ENCODE data around the gene TMEM191C.
"Not testable (repeated sequence)": the region's sequence is repeated elsewhere in the genome, so short reads cannot be mapped to it uniquely, and the experiment has no call there.

Gene TMEM191C

DNA sequence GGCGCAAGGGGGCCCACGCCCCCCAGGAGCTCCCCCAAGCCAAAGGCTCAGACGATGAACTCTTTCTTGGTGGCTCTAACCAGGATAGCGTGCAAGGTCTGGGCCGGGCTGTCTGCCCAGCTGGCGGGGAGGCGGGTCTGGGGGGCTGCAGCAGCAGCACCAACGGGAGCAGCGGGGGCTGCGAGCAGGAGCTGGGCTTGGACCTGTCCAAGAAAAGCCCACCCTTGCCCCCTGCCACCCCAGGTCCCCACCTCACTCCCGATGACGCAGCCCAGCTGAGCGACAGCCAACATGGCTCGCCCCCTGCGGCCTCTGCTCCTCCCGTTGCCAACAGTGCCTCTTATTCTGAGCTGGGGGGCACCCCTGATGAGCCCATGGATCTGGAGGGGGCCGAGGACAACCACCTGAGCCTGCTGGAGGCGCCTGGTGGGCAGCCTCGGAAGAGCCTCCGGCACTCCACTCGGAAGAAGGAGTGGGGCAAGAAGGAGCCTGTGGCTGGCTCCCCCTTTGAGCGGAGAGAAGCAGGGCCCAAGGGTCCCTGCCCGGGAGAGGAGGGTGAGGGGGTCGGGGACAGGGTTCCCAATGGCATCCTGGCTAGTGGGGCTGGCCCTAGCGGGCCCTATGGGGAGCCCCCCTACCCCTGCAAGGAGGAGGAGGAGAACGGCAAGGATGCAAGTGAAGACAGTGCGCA, 21.6 kb upstream of the TMEM191C start:
- in situ Hi-C loops (cut with HindIII; ENCODE audit: low sequenced_read_pairs): no loop called here

DNA sequence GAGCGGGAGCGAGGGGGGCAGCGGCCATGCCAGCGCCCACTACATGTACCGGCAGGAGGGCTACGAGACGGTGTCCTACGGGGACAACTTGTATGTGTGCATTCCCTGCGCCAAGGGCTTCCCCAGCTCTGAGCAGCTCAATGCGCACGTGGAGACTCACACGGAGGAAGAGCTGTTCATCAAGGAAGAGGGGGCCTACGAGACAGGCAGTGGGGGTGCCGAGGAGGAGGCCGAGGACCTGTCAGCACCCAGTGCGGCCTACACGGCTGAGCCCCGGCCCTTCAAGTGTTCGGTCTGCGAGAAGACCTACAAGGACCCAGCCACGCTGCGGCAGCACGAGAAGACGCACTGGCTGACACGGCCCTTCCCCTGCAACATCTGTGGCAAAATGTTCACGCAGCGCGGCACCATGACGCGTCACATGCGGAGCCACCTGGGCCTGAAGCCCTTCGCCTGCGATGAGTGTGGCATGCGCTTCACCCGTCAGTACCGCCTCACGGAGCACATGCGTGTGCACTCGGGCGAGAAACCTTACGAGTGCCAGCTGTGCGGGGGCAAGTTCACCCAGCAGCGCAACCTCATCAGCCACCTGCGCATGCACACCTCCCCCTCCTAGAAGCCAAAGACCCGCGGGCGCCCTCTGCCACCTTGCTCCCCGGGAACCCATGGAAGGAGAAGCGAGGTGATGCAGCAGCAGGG, 20.9 kb upstream of the TMEM191C start:
- in situ Hi-C loops (cut with HindIII; ENCODE audit: low sequenced_read_pairs): no loop called here

DNA sequence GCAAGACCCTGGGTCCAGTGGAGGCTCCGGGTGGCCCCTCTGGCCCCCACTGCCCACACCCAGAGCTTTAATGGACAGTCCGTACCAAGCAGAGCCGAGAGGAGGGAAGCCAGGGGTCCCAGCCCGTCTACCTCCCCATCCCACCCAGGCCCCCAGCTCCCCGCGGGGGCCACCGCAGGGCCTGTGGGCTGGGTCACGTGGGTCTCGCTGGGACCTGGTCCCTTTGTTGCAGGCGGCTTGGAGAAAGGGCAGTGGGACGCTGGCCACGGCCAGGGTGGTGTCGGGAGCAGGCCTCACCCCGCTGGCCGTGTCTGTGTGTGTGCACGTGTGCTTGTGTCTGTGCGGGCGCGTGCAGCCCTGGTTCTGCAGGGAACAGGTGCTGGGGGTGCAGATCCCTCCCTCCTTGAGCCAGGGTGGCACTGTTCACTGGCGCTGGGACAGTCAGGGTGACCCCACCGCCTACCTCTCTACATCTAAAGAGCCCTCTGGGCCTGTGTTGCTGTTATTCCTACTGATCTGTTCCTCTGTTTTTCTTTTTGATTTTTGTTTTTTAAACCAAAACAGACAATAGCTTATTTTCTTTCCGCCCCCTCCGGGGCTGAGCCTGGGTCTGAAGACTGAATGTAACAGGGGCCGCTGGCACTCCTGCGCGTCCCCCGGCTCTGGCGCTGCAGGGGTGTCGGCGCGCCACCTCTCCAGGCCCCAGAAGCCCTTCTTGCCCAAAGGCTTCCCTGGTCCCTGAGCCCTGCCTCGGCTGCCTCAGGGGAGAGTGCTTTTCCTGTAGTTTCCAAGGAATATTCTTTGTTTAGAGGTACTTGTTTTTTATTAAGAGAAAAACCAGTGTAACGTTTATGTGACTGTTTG, 20.1 kb upstream of the TMEM191C start:
- in situ Hi-C loops (cut with HindIII; ENCODE audit: low sequenced_read_pairs): no loop called here

DNA sequence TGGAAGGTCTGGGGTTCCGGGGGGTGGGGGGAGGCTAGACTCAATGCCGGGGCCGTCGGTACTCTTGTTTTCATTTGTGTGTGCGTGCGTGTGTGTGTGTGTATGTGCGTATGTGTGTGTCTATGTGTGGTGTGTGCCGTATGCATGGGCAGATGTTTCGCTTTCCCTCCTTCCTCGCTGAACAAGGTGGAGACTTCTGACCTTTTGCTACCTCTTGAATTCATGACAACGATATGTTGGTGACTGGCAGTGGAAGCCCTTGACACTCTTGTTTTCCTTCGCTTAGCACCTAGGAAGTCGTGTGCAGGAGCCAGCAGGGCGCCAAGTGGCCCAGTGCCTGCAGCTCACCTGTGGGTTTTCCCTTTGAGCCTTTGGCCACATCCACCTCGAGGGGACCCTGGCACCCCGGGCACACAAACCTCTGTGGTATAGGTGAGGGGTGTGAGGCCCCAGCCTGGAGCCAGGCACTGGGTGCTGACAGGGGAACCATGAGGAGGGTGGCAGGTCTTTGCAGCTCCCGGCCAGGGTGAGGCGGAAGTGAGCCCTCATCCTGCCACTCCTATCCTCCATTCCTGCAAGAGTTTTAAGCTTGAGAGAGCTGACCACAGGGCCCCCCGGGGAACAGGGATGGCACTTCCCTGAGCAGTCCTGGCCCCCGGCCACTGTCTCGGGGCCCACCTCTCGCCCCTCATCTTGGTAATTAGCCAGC, 19.3 kb upstream of the TMEM191C start:
- in situ Hi-C loops (cut with HindIII; ENCODE audit: low sequenced_read_pairs): no loop called here

DNA sequence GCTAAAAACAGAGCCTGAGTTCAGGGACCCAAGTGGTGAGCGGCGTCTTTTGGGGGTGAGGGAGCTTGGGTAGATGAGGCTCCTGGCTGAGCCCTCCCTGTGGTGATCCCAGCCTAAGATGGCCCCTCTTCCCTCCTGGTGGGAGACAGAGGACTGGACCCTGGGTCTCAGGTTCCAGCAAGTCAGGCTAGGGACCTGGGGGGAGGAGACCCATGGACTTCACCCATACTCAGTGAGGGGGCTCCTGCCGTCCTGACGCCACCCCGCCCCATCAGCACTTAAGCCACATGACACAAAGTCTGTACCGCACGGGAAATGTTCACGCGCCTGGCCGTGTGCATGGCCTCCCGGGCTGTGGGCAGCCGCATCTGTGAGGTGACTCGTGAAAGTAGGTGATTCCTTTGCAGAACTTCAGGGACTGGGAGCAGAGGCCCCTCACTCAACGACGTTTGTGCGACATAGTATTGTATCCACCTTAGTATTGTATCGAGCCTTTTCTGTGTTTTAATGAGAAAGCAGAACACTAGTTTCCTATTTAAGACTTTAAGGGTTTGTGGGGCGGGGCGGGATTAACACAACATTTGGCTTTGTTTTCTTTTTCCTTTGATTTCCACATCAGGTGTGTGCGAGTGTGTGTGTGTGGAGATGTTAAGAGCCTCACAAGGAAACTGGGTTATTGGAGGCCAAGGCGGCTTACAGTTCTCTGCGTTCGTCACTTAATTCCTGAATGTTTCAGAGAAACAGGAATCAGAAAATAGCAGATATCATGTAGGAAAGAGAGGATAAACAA, 18.4 kb upstream of the TMEM191C start:
- in situ Hi-C loops (cut with HindIII; ENCODE audit: low sequenced_read_pairs): no loop called here

DNA sequence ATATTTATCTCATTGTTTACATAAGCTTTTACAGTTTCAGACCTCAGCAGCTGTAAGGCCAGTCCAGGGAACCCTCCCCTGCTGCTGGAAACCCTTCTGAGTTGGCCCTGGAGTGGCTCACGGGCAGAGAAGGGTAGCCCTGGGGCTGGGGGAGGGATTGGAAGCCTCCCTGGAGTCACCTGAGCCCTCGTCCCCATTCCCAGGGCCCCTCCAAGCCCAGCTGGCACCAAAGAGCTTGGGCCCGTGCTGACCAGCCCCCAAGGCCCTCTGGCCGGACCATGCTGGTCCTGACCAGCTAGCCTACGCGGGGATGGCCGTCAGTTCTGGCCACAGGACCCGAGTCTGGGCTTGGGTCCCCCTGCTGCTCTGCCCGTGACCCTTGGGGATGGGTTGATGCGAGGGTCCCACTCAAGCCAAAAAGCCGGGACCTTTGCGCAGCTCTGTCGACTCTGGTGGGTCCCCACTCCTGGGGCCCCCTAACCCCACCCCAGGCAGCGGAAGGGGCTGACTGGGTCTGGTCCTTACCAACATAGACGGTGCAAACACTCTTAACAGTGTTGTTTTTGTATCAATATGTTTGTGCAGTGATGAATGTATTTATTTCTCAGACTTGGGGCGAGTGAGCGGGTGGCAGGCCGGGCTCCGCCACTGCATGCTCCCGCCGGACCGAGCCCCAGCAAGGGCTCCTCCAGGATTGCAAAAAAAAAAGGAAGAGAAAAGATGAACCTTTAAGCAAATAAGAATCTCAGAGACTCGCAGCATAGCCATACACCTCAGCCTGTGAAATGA, 17.5 kb upstream of the TMEM191C start:
- in situ Hi-C loops (cut with HindIII; ENCODE audit: low sequenced_read_pairs): no loop called here

DNA sequence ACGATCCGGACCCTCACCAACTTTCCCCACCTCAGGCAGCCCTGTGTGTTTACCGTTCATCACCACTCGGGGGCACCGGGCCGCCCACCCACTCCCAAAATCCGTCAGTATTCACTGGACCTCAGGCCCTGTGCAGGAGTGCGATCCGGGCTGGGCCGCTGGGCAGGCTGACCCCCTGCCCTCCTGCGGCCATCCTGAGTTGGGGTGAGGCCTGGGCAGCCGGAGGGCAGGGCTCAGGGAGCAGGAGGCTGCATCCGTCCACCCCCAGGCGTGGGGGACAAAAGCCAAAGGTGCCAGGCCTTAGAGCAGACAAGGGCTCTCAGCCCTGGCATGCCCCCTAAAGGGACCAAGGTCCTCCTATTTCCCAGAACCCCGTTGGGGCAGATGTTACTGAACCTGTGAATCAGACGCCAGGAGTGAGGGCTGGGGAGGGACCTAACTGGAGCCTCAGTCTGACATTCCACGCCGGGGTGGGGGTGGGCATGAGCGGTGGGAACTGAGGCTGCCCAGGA, 16.8 kb upstream of the TMEM191C start:
- in situ Hi-C loops (cut with HindIII; ENCODE audit: low sequenced_read_pairs): no loop called here

DNA sequence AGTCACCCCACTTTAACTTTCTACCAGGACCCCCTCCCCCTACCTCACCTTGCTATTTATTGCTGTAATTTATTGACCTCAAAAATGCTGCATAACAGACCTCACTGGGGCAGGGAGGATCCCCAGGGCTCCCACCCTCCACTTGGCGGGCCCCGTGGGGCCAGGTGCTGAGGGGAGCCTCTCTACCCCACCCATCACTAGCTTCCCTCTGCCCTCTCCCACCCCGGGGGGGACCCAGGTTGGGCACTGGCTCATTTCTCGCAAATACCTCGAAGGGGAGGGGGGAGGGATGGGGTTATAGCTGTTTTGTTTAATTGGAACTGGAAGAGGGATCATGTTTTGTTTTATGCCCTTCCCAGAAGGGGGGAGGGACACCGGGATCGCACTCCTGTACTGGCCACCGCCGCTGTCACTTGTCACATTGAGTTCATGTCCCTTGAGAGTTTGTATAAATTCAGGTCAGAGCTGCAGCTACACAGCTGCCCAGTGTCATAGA, 16.3 kb upstream of the TMEM191C start:
- in situ Hi-C loops (cut with HindIII; ENCODE audit: low sequenced_read_pairs): no loop called here

DNA sequence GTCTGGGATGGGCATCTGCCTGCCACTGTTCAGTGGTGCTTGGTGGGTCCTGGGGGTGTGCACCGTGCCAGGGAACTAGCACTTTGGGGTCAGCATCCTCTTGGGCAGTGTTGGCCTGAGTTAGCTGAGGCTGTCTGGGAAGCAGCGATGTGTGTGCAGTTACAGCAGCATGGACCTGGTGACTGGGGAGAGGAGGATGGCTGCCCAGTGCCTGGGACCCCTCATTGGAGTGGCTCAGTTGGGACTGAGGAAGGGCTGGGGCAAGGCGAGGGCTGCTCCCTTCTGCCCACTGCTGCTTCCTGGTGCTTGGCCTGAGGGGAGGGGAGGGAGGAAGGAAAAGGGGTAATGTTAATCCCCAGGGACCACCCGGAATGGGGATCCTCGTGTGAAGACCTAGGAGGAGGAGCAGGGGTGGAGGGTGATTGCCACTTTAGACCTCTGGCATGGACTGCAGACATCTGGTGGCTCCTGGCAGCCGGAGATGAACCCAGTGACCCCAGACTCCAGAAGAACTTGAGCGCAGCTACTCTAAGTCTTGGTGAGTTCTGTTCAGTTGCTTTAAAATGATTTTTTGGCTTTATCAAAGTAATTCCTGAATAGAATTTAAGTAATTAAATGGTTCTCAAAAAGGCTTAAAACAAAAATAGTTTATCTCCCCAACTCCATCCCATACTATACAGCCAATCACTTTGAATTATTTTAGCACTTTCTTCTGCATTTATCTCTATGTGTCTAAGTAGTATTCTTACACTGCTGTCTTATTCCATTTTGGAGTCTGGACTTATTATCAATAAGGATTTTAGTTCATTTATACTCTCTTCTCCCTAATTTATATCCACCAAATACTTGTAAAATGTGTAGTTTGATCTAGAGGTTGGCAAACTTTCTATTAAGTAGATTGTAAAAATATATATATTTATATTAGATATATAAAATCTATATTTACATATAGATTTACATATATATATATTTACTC, 15.4 kb upstream of the TMEM191C start:
- in situ Hi-C loops (cut with HindIII; ENCODE audit: low sequenced_read_pairs): no loop called here

DNA sequence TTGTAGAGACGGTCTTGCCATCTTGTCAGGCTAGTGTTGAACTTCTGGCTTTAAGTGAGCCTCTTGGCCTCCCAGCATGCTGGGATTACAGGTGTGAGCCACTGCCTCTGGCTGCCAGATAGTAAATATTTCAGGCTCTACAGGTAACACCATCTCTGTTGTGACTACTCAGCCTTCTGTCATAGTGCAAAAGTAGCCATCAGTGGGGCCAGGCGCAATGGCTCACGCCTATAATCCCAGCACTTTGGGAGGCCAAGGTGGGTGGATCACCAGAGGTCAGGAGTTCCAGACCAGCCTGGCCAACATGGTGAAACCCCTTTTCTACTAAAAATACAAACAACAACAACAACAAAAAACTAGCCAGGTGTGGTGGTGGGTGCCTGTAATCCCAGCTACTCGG, 14.5 kb upstream of the TMEM191C start:
- in situ Hi-C loops (cut with HindIII; ENCODE audit: low sequenced_read_pairs): not testable (repeated sequence)

DNA sequence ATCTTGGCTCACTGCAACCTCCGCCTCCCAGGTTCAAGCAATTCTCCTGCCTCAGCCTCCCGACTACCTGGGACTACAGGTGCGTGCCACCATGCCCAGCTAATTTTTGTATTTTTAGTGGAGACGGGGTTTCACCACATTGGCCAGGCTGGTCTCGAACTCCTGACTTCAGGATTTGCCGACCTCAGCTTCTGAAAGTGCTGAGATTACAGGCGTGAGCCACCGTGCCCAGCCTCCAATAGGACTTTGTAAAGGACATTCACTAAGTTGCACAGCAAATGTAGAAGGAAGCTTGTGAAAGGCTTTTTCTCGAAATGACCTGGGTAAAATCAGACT, 12.2 kb upstream of the TMEM191C start:
- in situ Hi-C loops (cut with HindIII; ENCODE audit: low sequenced_read_pairs): not testable (repeated sequence)

DNA sequence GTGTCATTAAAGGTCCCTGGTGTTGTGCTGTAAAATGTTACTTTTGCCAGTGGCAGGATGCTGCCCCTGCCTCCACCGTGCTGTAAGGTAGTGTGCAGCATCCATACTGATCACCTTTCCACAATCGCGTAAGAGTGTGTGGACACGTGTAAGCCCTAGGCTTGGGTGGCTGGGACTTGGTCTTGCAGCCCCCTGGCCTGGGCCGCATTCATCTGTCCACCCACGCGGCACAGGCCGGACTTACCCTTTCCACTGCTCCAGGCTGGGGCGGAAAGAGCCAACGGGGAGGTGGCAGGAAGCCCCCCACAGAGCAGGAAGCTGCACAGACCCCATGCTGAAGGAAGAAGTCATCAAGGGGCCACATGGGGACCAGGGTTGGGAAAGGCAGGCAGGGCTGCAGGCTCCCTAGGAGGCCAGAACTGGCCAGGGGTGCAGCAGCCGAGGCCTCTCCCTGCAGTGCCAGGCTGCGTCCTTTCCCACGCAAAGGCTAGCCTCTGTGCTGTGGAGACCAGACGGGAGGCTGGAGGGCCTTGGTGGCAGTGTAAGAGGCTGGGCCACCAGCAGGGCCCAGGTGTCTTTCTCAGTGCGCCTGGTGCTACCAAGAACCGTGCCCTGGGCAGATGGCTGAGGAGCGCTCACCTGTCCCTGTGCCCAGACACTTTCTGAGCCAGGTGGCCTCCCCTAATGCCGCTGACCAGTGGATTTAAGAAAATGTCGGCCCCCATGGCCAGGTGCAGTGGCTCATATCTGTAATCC, 11.7 kb upstream of the TMEM191C start:
- in situ Hi-C loops (cut with HindIII; ENCODE audit: low sequenced_read_pairs): no loop called here

DNA sequence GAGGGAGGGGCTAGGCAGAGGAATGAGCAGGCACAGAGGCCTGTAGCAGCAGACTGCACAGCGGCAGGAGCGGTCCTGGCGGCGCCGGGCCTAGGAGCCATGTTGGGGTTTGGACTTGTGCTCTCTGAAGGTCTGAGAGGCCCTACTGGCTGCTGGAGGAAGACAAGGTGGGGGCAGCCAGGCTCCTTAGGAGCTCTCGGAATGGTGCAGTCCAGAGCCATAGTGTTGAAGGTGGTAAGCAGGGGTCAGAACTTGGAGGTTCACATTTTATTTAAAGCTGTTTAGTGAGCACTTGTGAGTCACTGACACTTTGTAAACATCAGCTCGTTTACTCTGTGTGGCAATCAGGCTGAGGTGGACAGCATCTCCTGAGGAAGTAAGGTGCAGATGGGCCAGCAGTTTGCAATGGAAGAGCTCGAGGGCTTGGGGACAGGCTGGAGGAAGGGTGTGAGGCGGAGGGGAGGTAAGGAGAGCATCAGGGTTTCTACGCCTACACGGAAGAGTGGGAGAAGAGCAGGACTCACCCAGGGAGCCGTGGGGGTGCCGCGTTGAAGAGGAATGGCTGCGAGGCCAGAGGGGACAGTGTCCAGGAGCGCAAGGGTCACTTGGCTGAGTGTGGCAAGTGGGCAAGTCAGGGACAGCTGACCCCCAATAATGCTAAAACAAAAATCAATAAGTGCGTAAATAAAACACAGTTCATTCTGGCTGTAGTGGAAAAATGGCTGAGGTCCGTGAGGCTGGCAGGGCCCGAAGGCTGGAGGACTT, 10.0 kb upstream of the TMEM191C start:
- in situ Hi-C loops (cut with HindIII; ENCODE audit: low sequenced_read_pairs): no loop called here

DNA sequence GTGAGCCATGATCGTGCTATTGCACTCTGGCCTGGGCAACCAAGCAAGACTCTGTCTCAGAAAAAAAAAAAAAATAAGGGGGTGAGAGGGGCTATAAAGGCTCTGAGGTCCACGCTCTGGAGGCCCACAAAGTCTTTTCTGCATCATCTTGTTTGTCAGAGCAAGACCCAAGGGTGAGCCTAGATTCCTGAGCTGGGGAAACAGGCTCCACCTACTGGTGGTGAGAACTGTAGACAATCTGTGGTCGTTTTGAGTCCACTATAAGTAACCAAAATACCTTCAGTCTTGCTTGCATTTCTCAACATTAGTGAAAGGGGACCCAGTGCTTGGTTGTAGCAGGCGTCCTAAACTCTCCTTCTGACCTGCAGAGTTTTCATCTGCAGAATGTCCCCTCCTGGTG, 4.5 kb upstream of the TMEM191C start:
- in situ Hi-C loops (cut with HindIII; ENCODE audit: low sequenced_read_pairs): not testable (repeated sequence)

DNA sequence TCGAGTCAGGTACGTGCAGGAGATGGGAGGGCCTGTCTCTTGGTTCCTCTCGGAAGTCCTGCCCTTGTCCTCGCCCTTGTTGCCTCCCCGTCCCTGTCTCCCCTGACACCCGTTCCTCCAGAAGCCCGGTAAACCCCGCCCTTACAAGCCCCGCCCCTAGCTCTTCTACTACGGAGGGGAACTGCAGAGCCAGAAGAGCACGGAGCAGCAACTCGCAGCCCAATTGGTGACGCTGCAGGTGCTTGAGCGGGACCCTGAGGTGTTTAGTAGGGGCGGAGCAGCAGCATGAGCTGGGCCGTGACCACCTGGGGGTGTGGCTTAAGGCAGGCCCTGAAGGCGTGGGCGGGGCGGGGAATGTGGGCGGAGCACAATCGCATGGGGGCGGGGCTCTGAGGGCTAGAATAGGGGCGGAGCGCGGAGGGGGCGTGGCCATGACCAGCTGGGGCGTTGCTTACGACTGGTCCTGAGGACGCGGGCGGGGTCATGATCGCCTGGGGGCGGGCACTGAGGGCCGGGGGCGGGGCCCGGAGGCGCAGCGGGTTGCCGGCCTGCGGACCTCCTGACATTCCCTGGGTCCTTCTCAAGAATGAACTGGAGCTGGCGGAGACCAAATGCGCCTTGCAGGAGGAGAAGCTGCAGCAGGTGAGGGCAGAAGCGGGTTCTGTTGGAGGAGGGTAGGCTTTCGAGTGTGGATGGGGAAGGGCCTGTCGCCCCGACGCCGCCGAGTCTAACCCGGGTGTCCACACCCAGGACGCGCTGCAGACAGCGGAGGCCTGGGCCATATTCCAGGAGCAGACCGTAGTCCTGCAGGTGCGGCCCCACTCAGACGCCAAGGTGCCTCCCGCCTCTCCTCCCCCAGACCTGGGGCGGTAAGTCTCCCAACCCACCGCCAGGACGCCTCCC, 1.3 kb downstream of the TMEM191C start:
- in situ Hi-C loops (cut with HindIII; ENCODE audit: low sequenced_read_pairs): not testable (repeated sequence)
